Measurements from ENCODE around the gene KCTD11. TPM values are rescaled to one million over a fixed set of nuclear protein-coding genes. Genes with fewer than 3 reads are reported as not detected.

KCTD11 gene
- total RNA-seq, 1 donor: 8.6 TPM

- H3K4me3 ChIP-seq (ENCODE audit: low read depth, low read length): no peak overlapping the region
- TF ChIP-seq CTCF (IDR thresholded peaks at IDR 0.05; ENCODE audit: insufficient read depth, low read depth, low read length): no peak
- DNase-seq (ENCODE audit: low read depth): no peak
These were observed 4.1 kb upstream of the KCTD11 start for GRCh38 chr17:7347630-7348477.

GRCh38 chr17:7348478-7349242 lies 3.3 kb upstream of the KCTD11 start:
- DNase-seq (ENCODE audit: low read depth): peak; percentile 19
- no peak for TF ChIP-seq CTCF (IDR thresholded peaks at IDR 0.05; ENCODE audit: insufficient read depth, low read depth, low read length)
- no peak overlapping the region for H3K4me3 ChIP-seq (ENCODE audit: low read depth, low read length)

GRCh38 chr17:7352503-7352889 lies 534 bp downstream of the KCTD11 start:
- H3K4me3 ChIP-seq (ENCODE audit: low read depth, low read length): peak overlapping the region; percentile 94
- no peak for DNase-seq (ENCODE audit: low read depth)
- TF ChIP-seq CTCF (IDR thresholded peaks at IDR 0.05; ENCODE audit: insufficient read depth, low read depth, low read length): no peak

GRCh38 chr17:7352910-7353635 lies 1.1 kb downstream of the KCTD11 start:
- DNase-seq (ENCODE audit: low read depth): no peak
- TF ChIP-seq CTCF (IDR thresholded peaks at IDR 0.05; ENCODE audit: insufficient read depth, low read depth, low read length): no peak

GRCh38 chr17:7354262-7354843 lies 2.4 kb downstream of the KCTD11 start:
- peak; percentile 21 for DNase-seq (ENCODE audit: low read depth)
- H3K4me3 ChIP-seq (ENCODE audit: low read depth, low read length): no peak overlapping the region
- no peak for TF ChIP-seq CTCF (IDR thresholded peaks at IDR 0.05; ENCODE audit: insufficient read depth, low read depth, low read length)

More at GRCh38 chr17:7352910-7353635, 1.1 kb downstream of the KCTD11 start:
- H3K4me3 ChIP-seq (ENCODE audit: low read depth, low read length): peak overlapping the region; percentile 94

- TF ChIP-seq CTCF (IDR thresholded peaks at IDR 0.05; ENCODE audit: insufficient read depth, low read depth, low read length): no peak
- no peak for DNase-seq (ENCODE audit: low read depth)
- no peak within 1 kb of the TSS for H3K4me3 ChIP-seq (ENCODE audit: low read depth, low read length)
These were observed 3.1 kb downstream of the KCTD11 start, which contains the start of gene TMEM95 for GRCh38 chr17:7355053-7355452. Gene TMEM95 (plus strand): TSS chr17:7355156. CDS start chr17:7355205, 49 bp downstream.
